ENCODE data around the gene GAP43. TPM values are rescaled to one million over a fixed set of nuclear protein-coding genes. Genes with fewer than 3 reads are reported as not detected.

GAP43 gene
- total RNA-seq, 6 experiments from 2014 or later = not detected

GRCh38 chr3:115595611-115596275, 27.6 kb upstream of the GAP43 start:
- H3K36me3 ChIP-seq = no peaks in the 10 kb centered on the region
- ATAC-seq (no peak), DNase-seq (no peak)
- intact Hi-C loops (cut with DNase I) = no loop called here
- no peaks in the 10 kb centered on the region for H3K9me3 ChIP-seq
- no peak overlapping the region for H3K27ac ChIP-seq
- no peaks in the 10 kb centered on the region for H3K27me3 ChIP-seq
- WGBS (ENCODE audit: insufficient coverage, low coverage, low lambda C conversion rate, missing lambda C conversion rate) = 59% methylated on average over 2 of the region's 2 CpGs
- TF ChIP-seq POLR2A (IDR thresholded peaks at IDR 0.05) = no peak
- TF ChIP-seq, protein P1, sequence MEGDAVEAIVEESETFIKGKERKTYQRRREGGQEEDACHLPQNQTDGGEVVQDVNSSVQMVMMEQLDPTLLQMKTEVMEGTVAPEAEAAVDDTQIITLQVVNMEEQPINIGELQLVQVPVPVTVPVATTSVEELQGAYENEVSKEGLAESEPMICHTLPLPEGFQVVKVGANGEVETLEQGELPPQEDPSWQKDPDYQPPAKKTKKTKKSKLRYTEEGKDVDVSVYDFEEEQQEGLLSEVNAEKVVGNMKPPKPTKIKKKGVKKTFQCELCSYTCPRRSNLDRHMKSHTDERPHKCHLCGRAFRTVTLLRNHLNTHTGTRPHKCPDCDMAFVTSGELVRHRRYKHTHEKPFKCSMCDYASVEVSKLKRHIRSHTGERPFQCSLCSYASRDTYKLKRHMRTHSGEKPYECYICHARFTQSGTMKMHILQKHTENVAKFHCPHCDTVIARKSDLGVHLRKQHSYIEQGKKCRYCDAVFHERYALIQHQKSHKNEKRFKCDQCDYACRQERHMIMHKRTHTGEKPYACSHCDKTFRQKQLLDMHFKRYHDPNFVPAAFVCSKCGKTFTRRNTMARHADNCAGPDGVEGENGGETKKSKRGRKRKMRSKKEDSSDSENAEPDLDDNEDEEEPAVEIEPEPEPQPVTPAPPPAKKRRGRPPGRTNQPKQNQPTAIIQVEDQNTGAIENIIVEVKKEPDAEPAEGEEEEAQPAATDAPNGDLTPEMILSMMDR (IDR thresholded peaks at IDR 0.05) = no peak
- no peaks in the 10 kb centered on the region for H3K4me1 ChIP-seq
- H3K4me3 ChIP-seq = no peak overlapping the region

- intact Hi-C loops (cut with DNase I) = no loop called here
- H3K4me3 ChIP-seq = no peak overlapping the region
- H3K9me3 ChIP-seq = no peaks in the 10 kb centered on the region
- no peaks in the 10 kb centered on the region for H3K27me3 ChIP-seq
- no peaks in the 10 kb centered on the region for H3K4me1 ChIP-seq
- no peak for TF ChIP-seq POLR2A (IDR thresholded peaks at IDR 0.05)
- TF ChIP-seq, protein P1 (IDR thresholded peaks at IDR 0.05) = no peak
- H3K27ac ChIP-seq = no peak overlapping the region
- no peak for DNase-seq
- no peaks in the 10 kb centered on the region for H3K36me3 ChIP-seq
- ATAC-seq = no peak
Measured at GRCh38 chr3:115598216-115598615, 25.1 kb upstream of the GAP43 start.

DNA sequence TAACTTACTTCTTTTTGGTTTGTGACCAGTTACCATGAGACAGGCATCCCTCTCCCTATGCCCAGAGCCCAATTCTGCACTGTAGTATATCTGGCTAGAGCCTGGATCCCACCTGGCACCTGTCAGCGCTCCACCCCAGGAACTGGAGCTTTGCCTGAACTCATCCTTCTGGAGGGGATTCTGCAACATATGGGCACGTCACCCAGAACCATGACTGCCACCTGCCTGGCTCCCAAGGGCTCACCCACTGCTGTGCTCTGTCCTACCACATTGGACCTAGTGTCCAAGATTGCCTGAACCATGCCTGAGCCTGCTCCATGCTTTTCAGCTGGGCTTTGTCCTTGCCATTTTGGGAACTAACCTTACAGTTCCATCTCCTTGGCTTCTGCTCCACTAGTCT, 21.1 kb upstream of the GAP43 start:
- H3K4me3 ChIP-seq = no peak overlapping the region
- no peak overlapping the region for H3K27ac ChIP-seq
- TF ChIP-seq, protein P1 (IDR thresholded peaks at IDR 0.05) = no peak
- no peak for TF ChIP-seq POLR2A (IDR thresholded peaks at IDR 0.05)
- no peaks in the 10 kb centered on the region for H3K4me1 ChIP-seq
- no peaks in the 10 kb centered on the region for H3K9me3 ChIP-seq
- no peak for ATAC-seq
- WGBS (ENCODE audit: insufficient coverage, low coverage, low lambda C conversion rate, missing lambda C conversion rate) = 67% methylated on average over 1 of the region's 2 CpGs
- H3K27me3 ChIP-seq = no peaks in the 10 kb centered on the region
- intact Hi-C loops (cut with DNase I) = no loop called here
- H3K36me3 ChIP-seq = no peaks in the 10 kb centered on the region
- no peak for DNase-seq

DNA sequence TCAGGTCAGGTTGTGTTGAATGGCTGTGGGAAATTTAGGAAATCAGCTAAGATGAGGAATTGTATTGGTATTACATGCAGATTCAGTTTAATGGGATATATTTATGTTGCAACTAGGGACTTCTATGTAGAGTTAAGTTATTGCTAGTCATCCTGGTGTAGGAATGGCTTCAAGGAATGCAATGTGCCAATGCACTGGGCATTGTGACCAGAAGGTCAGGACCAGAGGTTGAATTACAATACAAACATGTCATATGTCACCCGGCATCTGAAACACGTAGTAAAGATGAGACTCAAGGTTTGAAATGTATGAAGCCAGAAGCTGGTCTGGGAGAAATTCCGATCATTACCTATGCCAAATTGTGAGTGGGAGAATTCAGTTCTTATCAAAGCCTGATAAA, 11.7 kb upstream of the GAP43 start:
- no peak for ATAC-seq
- H3K27ac ChIP-seq = no peak overlapping the region
- no peaks in the 10 kb centered on the region for H3K9me3 ChIP-seq
- no peak for DNase-seq
- TF ChIP-seq, protein P1 (IDR thresholded peaks at IDR 0.05) = no peak
- TF ChIP-seq POLR2A (IDR thresholded peaks at IDR 0.05) = no peak
- H3K4me3 ChIP-seq = no peak overlapping the region
- H3K36me3 ChIP-seq = no peaks in the 10 kb centered on the region
- no peaks in the 10 kb centered on the region for H3K27me3 ChIP-seq
- WGBS (ENCODE audit: insufficient coverage, low coverage, low lambda C conversion rate, missing lambda C conversion rate) = 64% methylated on average over 3 of the region's 3 CpGs
- H3K4me1 ChIP-seq = no peaks in the 10 kb centered on the region
- intact Hi-C loops (cut with DNase I) = no loop called here
